IPS DF 4.7 (cell line): ENCODE data around the gene DNAI7.

ENCODE experiments used
- DNase-seq: peaks from one replicate; pipeline ENCODE4 v3.0.0-alpha.2; 2013; ENCODE audit warnings: low spot score; ENCODE audit errors: extremely low read depth

The DNAI7 gene

DNA sequence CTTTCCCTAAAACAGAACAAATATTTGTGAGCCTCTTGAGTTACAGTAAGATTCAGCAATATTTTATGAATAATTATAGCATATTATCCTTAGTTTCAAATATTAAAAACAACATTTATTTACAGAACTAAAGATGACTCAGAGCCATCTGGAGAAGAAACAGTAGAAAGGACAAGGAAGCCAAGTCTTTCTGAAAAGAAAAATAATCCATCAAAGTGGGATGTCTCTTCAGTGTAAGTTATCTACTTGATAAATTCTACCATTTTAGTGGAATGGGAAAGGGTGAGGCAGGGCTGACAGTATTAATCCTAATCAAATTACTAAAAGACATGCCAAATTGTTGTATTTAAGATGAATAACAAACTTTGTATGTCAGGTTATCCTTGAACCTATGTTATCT, 88.1 kb downstream of the DNAI7 start:
- DNase-seq = no peak

DNA sequence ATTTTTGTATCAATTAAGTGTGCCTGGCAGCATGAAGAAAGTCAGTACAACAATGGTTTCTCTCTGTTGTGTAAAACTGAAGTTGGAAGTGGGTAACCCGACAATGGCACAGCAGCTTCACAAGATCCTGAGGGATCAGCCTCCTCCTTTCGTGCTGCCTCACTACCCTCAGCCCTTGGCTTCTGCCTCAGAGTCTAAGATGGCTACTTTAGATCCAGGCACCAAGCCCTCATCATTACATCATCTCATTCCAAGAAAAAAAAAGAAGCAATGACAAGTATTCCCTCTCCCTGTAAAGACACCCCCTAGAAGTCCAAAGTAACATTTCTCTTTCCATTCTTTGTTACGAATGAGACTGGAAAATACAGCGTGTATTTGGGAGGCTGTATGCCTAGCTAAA, 92.6 kb downstream of the DNAI7 start:
- DNase-seq = no peak

DNA sequence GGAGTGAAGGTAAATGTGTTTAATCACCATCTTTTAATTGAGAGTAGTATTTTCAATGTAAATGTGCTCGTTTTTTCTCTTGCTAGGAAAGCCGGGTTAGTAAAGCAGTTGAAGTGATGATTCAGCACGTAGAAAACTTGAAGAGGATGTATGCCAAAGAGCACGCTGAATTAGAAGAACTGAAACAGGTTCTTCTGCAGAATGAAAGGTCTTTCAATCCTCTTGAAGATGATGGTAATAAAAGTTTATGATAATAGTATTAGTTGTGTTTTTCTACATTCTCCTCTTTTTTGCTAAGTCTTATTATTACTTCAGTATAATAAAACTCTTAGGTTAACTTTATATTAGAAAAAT, 93.9 kb downstream of the DNAI7 start:
- DNase-seq = no peak

DNA sequence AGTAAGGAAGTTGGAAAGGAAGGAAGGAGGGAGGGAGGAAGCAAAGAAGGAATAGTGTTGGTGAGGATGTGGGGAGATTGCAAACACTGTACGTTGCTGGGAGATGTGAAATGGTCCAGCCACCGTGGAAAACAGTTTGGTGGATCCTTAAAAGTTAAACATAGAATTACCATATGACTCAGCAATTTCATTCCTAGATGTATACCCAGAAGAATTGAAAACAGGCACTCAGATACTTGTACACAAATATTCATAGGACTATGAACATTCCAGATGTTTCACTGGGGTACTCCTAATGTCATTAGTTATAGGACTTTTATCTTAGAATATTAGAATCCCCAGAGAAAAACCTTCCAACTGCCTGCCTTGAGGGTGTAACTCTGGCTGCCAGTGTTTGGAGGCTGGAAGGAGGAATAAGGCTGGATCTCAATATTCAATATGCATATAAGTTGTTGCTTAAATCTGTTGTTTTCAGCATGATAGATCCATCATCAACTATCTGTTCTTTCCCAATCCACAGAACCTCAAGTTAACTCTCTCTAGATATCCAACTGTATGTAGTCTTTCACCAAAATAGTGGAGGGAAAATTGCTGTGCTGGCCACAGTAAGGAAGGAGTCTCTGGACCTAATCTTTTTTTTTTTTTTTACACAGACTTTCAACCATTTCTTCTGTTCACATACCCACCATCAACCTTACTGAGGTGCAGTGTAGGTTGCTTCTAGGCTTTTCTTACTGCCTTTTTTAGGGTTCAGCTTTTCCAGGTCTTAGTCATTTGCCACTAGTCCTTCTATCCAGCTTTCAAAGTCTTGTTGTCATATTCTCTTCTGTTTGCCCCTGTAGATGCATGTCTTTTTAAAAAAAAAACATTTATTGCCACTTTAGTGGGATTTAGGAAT, 94.5 kb downstream of the DNAI7 start:
- no peak for DNase-seq

DNA sequence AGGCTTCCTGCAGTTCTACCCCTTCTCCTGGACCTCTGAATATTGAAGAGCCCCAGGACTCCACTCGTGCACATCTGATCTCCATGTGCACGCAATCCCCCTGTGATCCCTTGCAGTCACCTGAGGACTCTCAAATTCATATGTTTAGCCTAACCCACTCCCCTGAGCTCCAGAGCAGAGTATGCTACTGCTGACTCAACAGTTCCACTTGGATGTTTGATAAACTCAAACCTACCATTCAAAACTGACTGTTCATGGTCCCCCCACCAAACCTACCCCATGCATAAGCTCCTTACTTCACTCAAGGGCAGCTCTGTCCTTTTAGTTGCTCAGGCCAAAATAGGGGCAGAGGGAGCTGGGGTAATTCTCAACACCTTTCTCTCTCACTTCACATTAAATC, 96.0 kb downstream of the DNAI7 start:
- no peak for DNase-seq

DNA sequence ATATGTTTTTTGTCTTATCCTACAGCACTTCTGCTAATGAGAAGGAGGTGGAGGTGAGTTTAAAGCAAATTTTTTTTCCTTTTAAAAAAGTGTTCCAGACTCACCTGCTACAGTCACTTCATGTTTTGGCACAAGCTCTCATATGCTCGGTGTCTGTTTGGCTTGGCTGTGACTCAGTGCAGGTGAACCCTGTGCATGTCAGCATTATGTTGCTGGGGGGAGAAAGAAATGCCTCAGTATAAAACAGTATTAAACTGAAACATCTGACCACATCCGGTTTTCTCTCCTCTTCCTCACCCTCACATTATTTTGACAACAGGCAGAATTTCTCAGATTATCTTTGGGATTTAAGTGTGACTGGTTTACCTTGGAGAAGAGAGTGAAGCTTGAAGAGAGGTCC, 105.2 kb downstream of the DNAI7 start:
- no peak for DNase-seq

DNA sequence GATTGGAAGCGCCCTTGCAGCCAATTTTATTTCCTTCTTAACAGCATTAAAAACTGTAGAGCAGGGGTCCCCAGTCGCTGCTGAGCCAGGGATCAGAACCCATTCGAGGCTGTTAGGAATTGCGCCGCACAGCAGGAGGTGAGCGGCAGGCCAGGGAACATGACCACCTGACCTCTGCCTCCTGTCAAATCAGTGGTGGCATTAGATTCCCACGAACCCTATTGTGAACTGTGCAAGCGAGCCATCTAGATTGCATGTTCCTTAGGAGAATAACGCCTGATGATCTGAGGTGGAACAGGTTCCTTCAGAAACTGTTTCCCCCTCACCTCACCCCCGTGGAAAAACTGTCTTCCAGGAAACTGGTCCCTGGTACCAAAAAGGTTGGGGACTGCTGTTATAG, 107.4 kb downstream of the DNAI7 start:
- no peak for DNase-seq

DNA sequence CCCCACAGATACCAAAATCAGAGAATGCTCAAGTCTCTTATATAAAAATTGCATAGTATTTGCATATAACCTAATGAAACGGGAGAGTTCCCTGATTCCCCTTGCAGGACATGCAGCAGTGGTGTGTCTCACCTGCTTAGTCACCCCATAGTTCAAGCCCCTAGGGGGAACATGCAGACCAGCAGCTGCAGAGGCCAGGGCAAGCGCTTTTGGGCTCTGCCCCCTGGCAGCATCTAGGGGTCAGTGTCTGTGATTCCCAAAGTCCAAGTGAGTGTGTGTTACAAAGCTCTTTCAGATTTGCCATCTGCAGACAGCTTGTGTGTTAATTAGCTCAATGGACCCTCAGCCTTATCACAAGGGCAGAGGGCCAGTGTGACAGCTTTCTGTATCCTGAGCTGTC, 110.1 kb downstream of the DNAI7 start:
- DNase-seq = no peak

DNA sequence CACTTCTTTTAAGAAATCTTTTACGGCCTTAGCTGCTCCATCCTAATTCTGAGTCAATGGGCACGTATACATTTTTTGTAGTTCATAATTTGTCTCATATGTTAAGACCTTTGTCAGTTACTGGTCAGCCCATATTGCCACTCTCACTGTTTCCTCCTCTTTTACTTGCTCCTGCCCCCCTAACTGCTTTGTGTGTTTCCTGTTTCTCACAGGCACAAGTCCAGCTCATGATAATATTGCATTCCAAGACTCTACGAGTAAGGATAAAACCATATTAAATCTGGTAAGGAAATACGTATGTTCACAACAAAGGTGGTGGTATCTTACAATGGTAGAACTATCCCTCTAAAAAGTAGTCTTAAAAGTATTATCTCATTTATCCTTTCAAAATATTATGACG, 111.7 kb downstream of the DNAI7 start:
- DNase-seq = no peak

DNA sequence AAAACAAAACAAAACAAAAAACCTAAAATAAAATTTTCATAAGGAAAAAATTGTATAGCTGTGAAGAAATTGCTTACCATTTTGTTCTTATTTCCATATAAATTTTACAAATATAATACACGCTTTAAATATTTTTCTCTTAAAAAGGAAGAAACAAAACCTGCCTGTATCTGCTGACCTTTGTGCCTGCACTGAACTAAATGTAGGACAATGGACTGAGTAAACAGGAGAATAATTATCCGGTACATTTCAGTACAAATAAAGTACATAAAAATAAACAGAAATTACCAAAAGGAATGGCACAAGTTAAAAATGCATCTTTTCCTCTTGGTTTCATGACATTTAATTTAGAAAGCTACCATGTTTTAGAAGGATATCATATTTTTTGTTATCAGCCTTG, 112.3 kb downstream of the DNAI7 start:
- no peak for DNase-seq

DNA sequence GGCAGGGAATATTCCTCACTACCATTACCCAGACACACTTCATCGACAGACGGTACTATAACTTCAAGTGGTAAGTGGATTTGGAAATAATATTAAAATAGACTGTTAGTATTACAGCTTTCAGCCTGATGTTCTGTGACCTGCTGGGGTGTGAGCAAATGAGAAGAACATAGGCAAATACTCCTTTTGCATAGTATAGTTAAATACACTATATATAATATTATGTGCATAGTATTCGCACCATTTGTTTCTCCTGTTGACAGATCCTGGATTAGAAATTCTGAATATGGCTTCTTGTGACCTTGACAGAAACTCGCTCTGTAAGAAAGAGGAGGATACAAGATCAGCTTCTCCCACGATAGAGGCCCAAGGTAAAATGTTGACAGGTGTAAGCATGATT, 115.6 kb downstream of the DNAI7 start:
- no peak for DNase-seq

DNA sequence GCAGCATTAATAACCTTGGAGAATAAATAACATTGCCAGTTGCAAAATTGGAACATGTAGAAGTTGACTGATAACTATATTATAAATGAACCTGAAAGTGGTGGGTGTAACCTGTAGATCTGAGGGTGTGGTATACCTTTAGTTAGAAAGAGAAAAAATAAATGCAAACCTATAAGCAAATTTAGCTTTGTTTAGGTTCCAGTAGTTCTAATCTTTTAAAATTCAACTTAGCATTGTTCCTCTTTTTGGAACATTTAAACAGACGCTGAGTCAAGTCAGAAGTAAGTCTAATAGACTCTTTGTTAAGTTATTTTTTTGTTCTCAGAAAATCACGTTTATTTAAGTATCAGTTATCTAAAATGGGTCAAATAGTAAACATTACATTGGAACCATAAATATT, 120.0 kb downstream of the DNAI7 start:
- DNase-seq = no peak

DNA sequence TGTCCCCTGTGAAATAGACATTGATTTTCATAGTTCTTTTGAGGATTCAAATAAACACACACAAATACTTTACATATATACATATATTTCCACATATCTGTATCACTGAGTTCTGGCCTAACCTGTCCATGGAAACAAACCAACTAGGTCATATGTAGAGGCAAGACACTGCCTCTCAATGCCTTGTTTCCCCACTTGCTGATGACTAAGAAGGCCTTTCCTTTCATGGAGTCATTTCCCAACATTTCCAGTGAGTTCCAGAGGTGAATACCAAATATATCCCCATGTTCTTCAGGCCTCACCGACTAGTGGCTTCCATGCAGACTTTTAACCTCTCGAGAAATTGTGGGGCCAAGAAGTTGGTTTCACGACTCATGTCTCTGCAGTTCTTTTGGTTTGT, 120.8 kb downstream of the DNAI7 start:
- DNase-seq = no peak

DNA sequence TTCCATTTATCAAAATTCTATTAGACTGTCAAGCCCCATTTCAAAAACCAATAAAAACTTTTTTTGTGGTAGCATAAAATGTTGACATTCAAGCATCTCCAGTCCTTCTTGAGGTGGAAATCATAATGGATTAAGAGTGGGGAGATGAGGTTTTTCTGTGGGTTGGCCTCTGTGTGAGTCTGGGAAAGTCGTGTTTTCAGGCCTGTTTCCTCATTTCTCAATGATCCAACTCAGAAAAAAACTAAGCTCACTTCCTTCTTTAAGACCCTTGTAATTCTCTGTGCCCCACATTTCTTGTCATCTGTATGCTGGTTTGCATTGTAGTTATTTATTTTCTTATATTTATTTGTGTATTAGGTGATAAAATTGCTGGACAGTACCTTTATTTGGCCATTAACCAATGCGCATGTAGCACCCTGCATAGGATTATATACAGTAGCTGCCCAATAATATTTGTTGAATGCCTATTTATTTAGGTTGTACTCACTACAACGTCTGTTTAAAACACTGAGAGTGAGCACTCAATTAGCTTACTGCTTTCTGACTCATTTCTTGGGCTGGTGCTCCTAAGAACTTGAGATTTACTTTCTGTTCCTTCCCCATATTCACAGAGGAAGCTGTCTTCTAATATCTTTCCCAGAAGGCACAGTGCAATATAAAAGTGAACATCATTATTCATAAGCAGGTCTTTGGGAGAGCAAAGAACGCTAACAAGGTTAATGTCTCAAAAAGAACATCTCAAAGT, 121.9 kb downstream of the DNAI7 start:
- no peak for DNase-seq

DNA sequence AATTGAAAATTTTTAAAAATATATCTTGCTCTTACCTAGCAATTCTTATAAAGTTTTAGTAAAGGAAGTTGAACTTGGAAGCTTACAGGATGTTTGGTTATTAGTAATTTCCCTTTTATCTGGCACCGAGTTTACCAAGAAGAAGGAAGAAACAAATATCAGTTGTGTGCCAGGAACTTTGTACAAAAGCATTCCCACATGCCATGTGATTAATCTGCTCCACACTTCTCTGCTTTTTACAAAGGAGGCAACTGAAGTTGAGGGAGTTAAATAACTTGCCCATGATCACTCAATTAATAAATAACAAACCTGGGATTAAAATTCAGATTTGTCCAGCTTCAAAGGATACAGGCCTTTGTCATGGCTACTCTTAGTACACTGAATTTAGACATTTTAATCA, 123.6 kb downstream of the DNAI7 start:
- DNase-seq = no peak

DNA sequence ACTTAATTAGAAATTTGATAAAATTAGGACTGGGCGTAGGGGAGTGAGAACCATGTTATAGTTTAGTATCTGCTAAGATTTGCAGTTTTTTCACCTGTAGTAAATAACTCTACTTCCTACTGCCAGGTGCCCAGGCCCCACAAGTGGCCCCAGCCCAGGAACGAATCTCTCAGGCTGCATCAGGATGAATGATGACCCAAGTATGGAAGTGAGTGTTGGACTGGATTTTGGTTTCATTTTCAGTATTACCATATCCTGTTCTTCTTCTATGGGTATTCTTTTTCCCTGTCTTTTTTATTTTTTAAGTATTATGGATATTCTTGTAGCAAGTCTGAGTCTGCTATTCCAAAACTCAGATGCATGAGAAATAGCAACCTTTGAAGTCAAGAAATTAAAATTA, 125.7 kb downstream of the DNAI7 start:
- DNase-seq = no peak

DNA sequence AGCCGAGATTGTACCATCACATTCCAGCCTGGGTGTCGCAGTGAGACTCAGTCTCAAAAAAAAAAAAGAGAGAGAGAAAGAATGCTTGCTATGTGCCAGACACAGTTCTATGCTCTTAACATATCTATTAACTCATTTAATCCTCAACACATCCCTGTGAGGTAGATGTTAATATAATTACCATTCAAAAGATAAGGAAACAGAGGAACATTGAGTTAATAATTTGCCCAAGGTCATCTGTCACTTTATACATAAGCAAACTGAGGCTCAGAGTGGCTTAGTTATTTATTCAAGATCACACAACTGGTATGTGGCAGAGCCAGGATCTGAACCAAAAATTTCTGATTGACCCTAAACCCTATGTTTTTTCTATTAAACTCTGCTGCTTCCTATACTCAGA, 129.9 kb downstream of the DNAI7 start:
- DNase-seq = no peak

DNA sequence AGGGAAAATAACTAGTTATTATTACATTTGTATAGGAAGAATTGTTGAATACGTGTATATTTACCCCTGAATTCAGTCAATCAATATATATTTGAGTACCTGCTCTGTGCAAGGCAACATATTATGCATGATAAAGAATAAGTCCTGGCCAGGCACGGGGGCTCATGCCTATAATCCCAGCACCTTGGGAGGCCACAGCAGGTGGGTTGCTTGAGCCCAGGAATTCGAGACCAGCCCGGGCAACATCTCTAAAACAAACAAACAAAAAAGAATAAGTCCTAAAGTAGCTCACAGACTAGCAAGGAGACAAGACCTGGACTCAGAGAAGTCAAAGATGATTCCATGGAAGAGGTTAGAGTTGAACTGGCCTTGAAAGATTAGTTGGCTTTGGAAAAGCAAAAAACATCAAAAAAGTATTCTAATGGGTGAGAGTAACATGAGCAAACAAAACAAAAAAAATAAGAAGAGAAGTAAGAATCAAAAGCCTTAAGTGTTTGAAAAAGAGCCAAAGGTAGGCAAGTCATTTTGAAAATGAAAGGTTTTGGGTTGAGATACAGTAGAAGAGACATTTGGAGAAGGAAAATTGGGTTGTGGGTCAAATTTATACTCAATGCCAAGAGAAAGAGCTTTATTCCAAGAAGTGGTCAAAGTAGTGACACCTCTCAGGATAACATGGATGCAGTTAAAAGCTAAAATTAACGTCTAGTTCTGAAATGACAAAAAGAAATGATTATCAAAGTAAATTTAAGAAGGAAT, 130.9 kb downstream of the DNAI7 start:
- no peak for DNase-seq

DNA sequence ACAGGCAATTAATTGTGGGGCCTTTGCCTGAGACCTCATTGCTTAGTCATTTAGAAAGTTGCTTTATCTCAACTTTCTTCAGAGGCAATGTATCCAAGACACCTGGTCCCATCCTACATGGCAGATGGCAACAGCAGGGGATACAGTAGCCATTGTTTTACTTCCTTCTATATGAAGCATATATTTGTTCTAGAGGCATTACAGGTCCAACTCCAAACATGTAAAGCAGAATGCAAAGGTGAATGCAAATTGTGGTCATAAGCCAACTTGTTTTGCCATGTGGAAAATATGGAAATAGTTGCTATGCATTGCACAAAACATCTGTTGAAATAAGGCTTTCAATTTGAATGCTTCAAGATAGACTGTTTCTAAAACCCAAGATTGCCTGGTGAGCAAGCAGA, 136.3 kb downstream of the DNAI7 start:
- DNase-seq = no peak
